A549 (cell line): ENCODE measurements around the gene CAPN8.

Experiments
- CEBPB ChIP-seq, 2 experiments: fragments of >200 bp in 1 of 2; sonication (Bioruptor Twin) in 1 of 2; formaldehyde crosslinking in 1 of 2; IDR thresholded peaks; 2 replicates each; pipeline ENCODE4 v1.6.1; 2012 to 2016
- CHD2 ChIP-seq: fragments of 150-350 bp; IDR thresholded peaks from 2 replicates; pipeline ENCODE4 v1.6.1; 2014; ENCODE audit warnings: low read length; ENCODE audit not compliant: partially characterized antibody
- ELK1 ChIP-seq: fragments of 150-350 bp; IDR thresholded peaks from 2 replicates; pipeline ENCODE4 v1.6.1; 2014; ENCODE audit warnings: low read depth, mild to moderate bottlenecking, low read length
- JUN ChIP-seq, 2 experiments: fragments of >200 bp; sonication (Bioruptor Twin); formaldehyde crosslinking; IDR thresholded peaks; 2 replicates in 1 of 2; 3 replicates in 1 of 2; pipeline ENCODE4 v1.6.1; 2016 to 2017
- POLR2A ChIP-seq: IDR thresholded peaks from 2 replicates; pipeline ENCODE4 v1.6.1; 2012; ENCODE audit warnings: mild to moderate bottlenecking, low read length
- POLR2AphosphoS2 ChIP-seq: conservative IDR thresholded peaks from 2 replicates; pipeline ENCODE4 v1.6.1; 2012; ENCODE audit warnings: low read length, improper control_type of control experiment, inconsistent platforms
- RCOR1 ChIP-seq: fragments of 150-350 bp; IDR thresholded peaks from 2 replicates; pipeline ENCODE4 v1.6.1; 2014; ENCODE audit warnings: antibody characterized with exemption, low read length, low read depth
- ZFP36 ChIP-seq: fragments of 450-650 bp; IDR thresholded peaks from 2 replicates; pipeline ENCODE4 v1.6.1; 2014; ENCODE audit warnings: borderline replicate concordance; ENCODE audit not compliant: partially characterized antibody
- TF ChIP-seq, protein P1 (sequence below): fragments of >200 bp; sonication (Bioruptor Twin); formaldehyde crosslinking; IDR thresholded peaks from 3 replicates; pipeline ENCODE4 v1.5.1; 2016
- TF ChIP-seq, protein P2 (sequence below): IDR thresholded peaks from 2 replicates; pipeline ENCODE4 v1.6.1; 2012

- TF ChIP-seq ZFP36: no peak
- TF ChIP-seq POLR2A: no peak
- TF ChIP-seq ELK1: no peak
- TF ChIP-seq, protein P1, sequence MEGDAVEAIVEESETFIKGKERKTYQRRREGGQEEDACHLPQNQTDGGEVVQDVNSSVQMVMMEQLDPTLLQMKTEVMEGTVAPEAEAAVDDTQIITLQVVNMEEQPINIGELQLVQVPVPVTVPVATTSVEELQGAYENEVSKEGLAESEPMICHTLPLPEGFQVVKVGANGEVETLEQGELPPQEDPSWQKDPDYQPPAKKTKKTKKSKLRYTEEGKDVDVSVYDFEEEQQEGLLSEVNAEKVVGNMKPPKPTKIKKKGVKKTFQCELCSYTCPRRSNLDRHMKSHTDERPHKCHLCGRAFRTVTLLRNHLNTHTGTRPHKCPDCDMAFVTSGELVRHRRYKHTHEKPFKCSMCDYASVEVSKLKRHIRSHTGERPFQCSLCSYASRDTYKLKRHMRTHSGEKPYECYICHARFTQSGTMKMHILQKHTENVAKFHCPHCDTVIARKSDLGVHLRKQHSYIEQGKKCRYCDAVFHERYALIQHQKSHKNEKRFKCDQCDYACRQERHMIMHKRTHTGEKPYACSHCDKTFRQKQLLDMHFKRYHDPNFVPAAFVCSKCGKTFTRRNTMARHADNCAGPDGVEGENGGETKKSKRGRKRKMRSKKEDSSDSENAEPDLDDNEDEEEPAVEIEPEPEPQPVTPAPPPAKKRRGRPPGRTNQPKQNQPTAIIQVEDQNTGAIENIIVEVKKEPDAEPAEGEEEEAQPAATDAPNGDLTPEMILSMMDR: no peak
- no peak for TF ChIP-seq CHD2
- TF ChIP-seq POLR2AphosphoS2: no peak
- TF ChIP-seq, protein P2, sequence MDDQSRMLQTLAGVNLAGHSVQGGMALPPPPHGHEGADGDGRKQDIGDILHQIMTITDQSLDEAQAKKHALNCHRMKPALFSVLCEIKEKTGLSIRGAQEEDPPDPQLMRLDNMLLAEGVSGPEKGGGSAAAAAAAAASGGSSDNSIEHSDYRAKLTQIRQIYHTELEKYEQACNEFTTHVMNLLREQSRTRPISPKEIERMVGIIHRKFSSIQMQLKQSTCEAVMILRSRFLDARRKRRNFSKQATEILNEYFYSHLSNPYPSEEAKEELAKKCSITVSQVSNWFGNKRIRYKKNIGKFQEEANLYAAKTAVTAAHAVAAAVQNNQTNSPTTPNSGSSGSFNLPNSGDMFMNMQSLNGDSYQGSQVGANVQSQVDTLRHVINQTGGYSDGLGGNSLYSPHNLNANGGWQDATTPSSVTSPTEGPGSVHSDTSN: no peak
- no peak for TF ChIP-seq RCOR1
- TF ChIP-seq JUN (IDR thresholded peaks at IDR 0.05): no peak
- TF ChIP-seq CEBPB (IDR thresholded peaks at IDR 0.05): no peak
These were observed 115.8 kb downstream of the CAPN8 start for GRCh38 chr1:223549740-223550139.
